Measurements from ENCODE around the gene CAMK2B.

- no peak for TF ChIP-seq CTCF (IDR thresholded peaks at IDR 0.05; ENCODE audit: low read depth, low read length, poor library complexity, severe bottlenecking)
- no peak for TF ChIP-seq EZH2phosphoT487 (IDR thresholded peaks at IDR 0.05; ENCODE audit: borderline replicate concordance, low read length)
Measured at GRCh38 chr7:44222776-44223261, 102.6 kb downstream of the CAMK2B start.
